Skeletal muscle satellite cell (primary cell): ENCODE measurements around the gene MDH2. TPM values are rescaled to one million over a fixed set of nuclear protein-coding genes. Genes with fewer than 3 reads are reported as not detected.
"Not testable (repeated sequence)": the region's sequence is repeated elsewhere in the genome, so short reads cannot be mapped to it uniquely, and the experiment has no call there.

Experiments used
- H3K27me3 ChIP-seq: 2 replicates; pipeline ENCODE4 v1.7.0; 2013; ENCODE audit warnings: low read length; ENCODE audit not compliant: control insufficient read depth, insufficient read depth
- H3K36me3 ChIP-seq: 2 replicates; pipeline ENCODE4 v1.7.0; 2013; ENCODE audit warnings: mild to moderate bottlenecking, control low read depth, low read length; ENCODE audit not compliant: insufficient read depth
- H3K4me1 ChIP-seq: 2 replicates; pipeline ENCODE4 v1.7.0; 2013; ENCODE audit warnings: low read length; ENCODE audit not compliant: control insufficient read depth, insufficient read depth
- H3K4me2 ChIP-seq: 2 replicates; pipeline ENCODE4 v1.7.0; 2013; ENCODE audit warnings: mild to moderate bottlenecking, low read length
- H3K4me3 ChIP-seq: 2 replicates; pipeline ENCODE4 v1.7.0; 2013; ENCODE audit warnings: low read length
- H3K9ac ChIP-seq: 2 replicates; pipeline ENCODE4 v1.7.0; 2013; ENCODE audit warnings: mild to moderate bottlenecking, low read depth, low read length, moderate library complexity
- H3K9me3 ChIP-seq: replicated peaks from 2 replicates; pipeline ENCODE4 v1.7.0; 2013; ENCODE audit warnings: mild to moderate bottlenecking, control low read depth, low read length
- small RNA-seq: library from RNA; depleted of rRNA; stranded (forward); fragments of <200 nt; gene quantifications from one replicate; pipeline ENCODE3, GENCODE V24; 2012

The MDH2 gene

DNA sequence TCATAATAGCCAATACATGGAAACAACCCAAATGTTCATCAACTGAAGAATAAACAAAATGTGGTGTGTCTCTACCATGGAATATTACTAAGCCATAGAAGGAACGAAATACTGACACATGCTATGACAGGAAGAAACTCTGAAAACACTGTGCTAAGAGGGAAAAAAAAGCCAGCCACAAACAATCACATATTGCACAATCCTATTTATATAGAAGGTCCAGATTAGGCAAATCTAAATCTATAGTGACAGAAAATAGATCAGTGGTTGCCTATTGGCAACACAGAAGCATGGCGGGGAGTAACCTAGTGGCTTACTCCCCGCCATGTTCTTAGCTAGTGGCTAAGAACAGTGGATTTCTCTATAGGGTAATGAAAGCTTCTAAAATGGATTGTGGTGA is 48.0 kb downstream of the MDH2 start:
- Histone ChIP-seq H3K36me3 (no peaks in the 10 kb centered on the region), H3K4me1 (no peaks in the 10 kb centered on the region), H3K9ac (no peak overlapping the region), H3K27me3 (no peaks in the 10 kb centered on the region), H3K9me3 (no peaks in the 10 kb centered on the region), H3K4me3 (no peak overlapping the region), H3K4me2 (no peak overlapping the region)

DNA sequence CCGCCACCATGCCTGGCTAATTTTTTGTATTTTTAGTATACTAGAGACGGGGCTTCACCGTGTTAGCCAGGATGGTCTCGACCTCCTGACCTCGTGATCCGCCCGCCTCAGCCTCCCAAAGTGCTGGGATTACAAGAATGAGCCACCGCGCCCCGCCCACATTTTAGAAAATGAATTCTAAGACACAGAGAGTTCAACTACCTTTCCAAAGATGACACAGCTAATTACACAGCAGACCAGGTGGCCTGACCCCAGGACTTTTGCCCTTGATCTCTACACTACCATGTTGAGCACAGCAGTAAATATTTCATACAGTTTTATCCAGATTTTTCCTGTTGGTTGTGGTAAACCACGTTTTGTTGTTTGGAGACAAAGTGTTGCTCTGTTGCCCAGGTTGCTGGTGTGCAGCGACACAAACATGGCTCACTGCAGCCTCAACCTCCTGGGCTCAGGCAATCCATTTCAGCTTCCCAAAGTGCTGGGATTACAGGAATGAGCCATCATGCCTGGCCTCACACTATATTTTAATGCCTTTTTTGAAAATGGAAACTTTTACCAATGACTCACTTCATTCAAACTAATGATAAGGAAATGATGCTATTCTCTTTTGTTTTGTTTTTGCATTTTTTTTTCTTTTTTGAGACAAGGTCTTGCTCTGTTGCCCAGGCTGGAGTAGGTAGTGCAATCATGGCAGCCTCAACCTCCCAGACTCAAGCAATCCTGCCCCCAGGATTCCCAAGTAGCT is 54.0 kb downstream of the MDH2 start:
- not testable (repeated sequence) for H3K4me1 ChIP-seq, H3K9ac ChIP-seq, H3K36me3 ChIP-seq, H3K4me3 ChIP-seq, H3K4me2 ChIP-seq, H3K9me3 ChIP-seq, H3K27me3 ChIP-seq

DNA sequence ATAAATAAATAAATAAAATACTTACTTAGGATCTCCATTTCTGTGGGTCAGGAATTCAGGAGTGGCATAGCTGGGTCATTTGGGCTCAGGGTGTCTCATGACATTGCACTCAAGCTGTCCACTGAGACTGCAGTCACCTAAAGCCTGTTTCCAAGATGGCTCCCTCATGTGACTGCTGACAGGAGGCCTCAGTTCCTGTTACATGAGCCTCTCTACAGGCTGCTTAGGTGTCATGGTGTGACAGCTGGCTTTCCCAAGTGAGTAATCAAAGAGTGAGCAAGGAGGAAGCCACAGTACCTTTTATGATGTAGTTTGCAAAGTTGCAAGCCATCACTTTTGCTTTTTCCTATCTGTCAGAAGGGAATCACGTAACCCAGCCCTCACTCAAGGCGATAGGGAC is 55.9 kb downstream of the MDH2 start:
- H3K36me3 ChIP-seq, H3K4me2 ChIP-seq, H3K27me3 ChIP-seq, H3K4me3 ChIP-seq, H3K9ac ChIP-seq, H3K9me3 ChIP-seq: not testable (repeated sequence)
- H3K4me1 ChIP-seq = peaks cover 19% of the 10 kb centered on the region

DNA sequence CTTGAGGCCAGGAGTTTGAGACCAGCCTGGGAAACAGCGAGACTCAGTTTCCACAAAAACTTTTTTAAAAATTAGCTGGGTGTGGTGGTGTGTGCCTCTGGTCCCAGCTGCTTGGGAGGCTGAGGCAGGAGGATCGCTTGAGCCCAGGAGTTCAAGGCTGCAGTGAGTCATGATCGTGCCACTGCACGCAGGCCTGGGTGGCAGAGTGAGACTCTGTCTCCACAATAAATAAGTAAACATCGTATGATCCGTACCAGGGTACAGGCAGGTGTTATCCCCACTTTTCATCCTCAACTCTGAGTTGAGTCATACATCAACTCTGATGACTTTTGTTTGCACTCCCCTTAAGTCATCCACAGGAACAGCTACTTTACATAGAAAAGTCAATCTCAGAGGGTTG is 58.2 kb downstream of the MDH2 start:
- H3K9ac ChIP-seq, H3K36me3 ChIP-seq, H3K9me3 ChIP-seq, H3K27me3 ChIP-seq, H3K4me2 ChIP-seq, H3K4me3 ChIP-seq: not testable (repeated sequence)
- H3K4me1 ChIP-seq = peaks cover 22% of the 10 kb centered on the region

DNA sequence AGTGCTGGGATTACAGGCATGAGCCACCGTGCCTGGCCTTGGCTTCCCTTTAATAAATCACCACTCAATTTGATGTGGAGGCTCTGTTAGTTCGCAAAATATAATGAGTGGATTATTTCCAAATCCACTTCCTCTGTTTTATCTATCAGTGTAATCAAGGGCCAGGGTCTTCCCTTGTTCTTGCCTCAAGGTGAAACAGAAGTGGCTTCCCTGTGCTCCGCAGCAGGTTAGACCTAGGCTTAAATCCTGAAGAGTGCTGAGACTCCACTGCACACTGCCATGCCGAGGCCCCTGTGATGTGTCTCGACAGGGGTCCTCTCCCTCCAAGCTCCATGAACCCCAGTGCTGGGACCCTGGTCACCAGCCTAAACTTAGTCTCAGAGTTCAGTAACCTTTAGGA is 59.0 kb downstream of the MDH2 start:
- Histone ChIP-seq H3K9ac (no peak overlapping the region), H3K4me2 (no peak overlapping the region), H3K27me3 (no peaks in the 10 kb centered on the region), H3K36me3 (no peaks in the 10 kb centered on the region), H3K4me1 (peaks cover 19% of the 10 kb centered on the region), H3K9me3 (no peaks in the 10 kb centered on the region), H3K4me3 (no peak overlapping the region)

DNA sequence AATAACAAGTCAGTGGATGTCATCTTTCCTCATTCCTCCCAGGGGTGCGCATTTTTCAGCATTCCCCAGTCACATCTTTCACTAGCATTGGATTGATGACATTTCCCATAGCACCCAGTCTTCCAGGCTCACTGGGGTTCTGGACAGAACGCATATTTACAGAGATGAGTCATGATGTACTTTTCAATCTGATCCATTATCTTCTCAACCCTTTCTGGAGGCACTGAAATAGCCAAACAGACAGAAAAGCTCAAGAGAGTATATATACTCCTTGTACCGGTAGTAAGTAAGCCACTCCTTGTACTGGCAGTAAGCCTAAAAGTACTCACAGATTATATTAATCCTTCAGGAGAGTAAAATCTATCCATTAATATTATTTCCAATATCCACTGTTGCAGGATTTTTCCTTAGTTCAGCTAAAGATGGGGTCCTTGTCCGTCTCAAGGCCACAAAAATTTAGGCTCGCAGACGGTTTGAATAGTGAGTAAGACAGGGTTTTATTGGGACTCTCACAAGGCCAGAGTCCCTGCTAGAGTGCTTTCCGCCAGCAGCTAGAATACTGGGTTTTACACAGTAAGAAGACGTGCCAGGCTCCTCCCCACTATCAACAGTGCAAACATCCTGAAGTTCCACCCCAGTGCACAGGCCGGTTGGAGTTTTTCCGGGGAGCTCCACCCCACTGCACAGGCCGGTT is 60.8 kb downstream of the MDH2 start:
- H3K9ac ChIP-seq = no peak overlapping the region
- no peak overlapping the region for H3K4me3 ChIP-seq
- H3K27me3 ChIP-seq = no peaks in the 10 kb centered on the region
- H3K4me1 ChIP-seq = peaks cover 12% of the 10 kb centered on the region
- no peaks in the 10 kb centered on the region for H3K36me3 ChIP-seq
- no peak overlapping the region for H3K4me2 ChIP-seq
- no peaks in the 10 kb centered on the region for H3K9me3 ChIP-seq

DNA sequence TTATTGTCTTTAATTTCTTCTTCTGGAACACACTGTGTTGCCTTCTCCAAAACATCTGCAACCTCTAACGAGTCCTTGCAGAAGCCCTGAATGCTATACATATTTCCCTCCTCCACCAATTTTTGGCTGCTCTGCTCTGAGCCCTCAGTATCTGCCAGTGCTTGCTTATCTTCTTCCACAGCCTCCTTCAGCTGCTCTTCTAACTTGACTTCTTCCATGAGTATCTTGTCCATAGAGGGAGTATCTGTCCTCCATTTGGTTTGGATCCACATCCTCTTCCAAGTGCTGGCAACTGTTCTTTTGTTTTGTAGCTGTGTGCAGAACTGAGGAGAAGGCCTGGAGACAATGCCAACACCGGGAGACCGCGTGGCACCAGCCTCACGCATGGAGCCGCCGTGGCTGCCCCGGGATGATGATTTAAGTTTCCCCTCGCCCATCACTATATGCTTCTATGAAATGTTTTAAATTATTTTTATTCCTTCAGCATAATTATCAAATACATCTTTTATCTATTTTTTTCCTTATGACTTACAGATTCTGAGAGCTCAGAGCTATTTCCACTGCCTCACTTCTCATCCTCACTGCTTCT is 65.2 kb downstream of the MDH2 start:
- not testable (repeated sequence) for H3K9me3 ChIP-seq, H3K36me3 ChIP-seq, H3K4me2 ChIP-seq, H3K4me3 ChIP-seq, H3K4me1 ChIP-seq, H3K27me3 ChIP-seq, H3K9ac ChIP-seq

DNA sequence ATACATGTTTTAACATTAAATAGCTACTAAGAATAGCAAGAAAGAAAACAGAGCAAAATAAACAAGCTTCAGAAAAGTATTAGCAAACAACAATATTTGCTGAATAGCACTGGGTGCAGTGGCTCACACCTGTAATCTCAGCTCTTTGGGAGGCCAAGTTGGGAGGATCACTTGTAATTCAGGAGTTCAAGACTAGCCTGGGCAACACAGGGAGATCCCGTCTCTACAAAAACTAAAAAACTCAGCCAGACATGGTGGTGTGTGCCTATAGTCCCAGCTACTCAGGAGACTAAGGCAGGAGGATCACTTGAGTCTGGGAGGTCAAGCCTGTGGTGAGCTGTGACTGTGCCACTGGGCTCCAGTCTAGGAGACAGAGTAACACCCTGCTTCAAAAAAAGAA is 66.8 kb downstream of the MDH2 start:
- H3K4me2 ChIP-seq, H3K9me3 ChIP-seq, H3K4me3 ChIP-seq, H3K27me3 ChIP-seq, H3K36me3 ChIP-seq, H3K9ac ChIP-seq, H3K4me1 ChIP-seq: not testable (repeated sequence)

Small RNA genes within 50 kb of the gene (small RNA-seq; reads per million reads assigned to genes)
- gene RNU6-863P = not detected
